GM21529 (cell line): ENCODE data around the gene VSIG1.
A peak's percentile ranks its signal among the peaks of the same experiment; 100 is the strongest.

ENCODE experiments used
- ATAC-seq: cut with Tn5 transposase; IDR thresholded peaks from one replicate; pipeline ENCODE4 v1.9.1; 2021; ENCODE audit not compliant: unreplicated experiment

VSIG1 gene

GRCh38 chrX:108044554-108045256 lies at the start of gene VSIG1:
VSIG1 (plus strand) TSS chrX:108045065; CDS start chrX:108045131, 66 bp downstream.
- ATAC-seq, result no peak

GRCh38 chrX:107996124-107996523 lies 48.7 kb upstream of the VSIG1 start:
- no peak for ATAC-seq

- no peak for ATAC-seq
Observed at GRCh38 chrX:108000751-108001150, 44.1 kb upstream of the VSIG1 start.

GRCh38 chrX:108001218-108001814 lies 43.5 kb upstream of the VSIG1 start:
- peak; percentile 87 for ATAC-seq

GRCh38 chrX:108018656-108019381 lies 26.0 kb upstream of the VSIG1 start:
- no peak for ATAC-seq

GRCh38 chrX:108019382-108019875 lies 25.4 kb upstream of the VSIG1 start:
- ATAC-seq, result no peak

GRCh38 chrX:108020631-108021030 lies 24.2 kb upstream of the VSIG1 start:
- peak; percentile 61 for ATAC-seq

GRCh38 chrX:108022491-108023089 lies 22.3 kb upstream of the VSIG1 start:
- ATAC-seq, result no peak

GRCh38 chrX:108025376-108025775 lies 19.5 kb upstream of the VSIG1 start:
- ATAC-seq, result no peak

- no peak for ATAC-seq
Observed at GRCh38 chrX:108025954-108026600, 18.8 kb upstream of the VSIG1 start.

- no peak for ATAC-seq
Observed at GRCh38 chrX:108028854-108029253, 16.0 kb upstream of the VSIG1 start.

GRCh38 chrX:108029928-108030711 lies 14.7 kb upstream of the VSIG1 start:
- ATAC-seq, result peak; percentile 71

- ATAC-seq, result no peak
Observed at GRCh38 chrX:108032944-108033343, 11.9 kb upstream of the VSIG1 start.

GRCh38 chrX:108033890-108034289 lies 11.0 kb upstream of the VSIG1 start:
- ATAC-seq, result no peak

- ATAC-seq, result no peak
Observed at GRCh38 chrX:108034725-108035124, 10.1 kb upstream of the VSIG1 start.

- no peak for ATAC-seq
Observed at GRCh38 chrX:108036298-108036973, 8.4 kb upstream of the VSIG1 start.

- no peak for ATAC-seq
Observed at GRCh38 chrX:108049649-108050048, 4.8 kb downstream of the VSIG1 start.

- no peak for ATAC-seq
Observed at GRCh38 chrX:108053218-108053617, 8.4 kb downstream of the VSIG1 start.

- ATAC-seq, result no peak
Observed at GRCh38 chrX:108055546-108055945, 10.7 kb downstream of the VSIG1 start.

GRCh38 chrX:108059801-108060200 lies 14.9 kb downstream of the VSIG1 start:
- ATAC-seq, result no peak
